Transverse colon (tissue), 4 donors: ENCODE data around the gene TTYH3. TPM values are rescaled to one million over a fixed set of nuclear protein-coding genes. Genes with fewer than 3 reads are reported as not detected.

Experiments used
- DNase-seq: peaks from one replicate; pipeline ENCODE4 v3.0.0-alpha.2; 2019
- H3K27ac ChIP-seq, 4 donors: fragments of 200-600 bp; sonication (generic); 2 replicates each; pipeline ENCODE4 v1.5.1; 2016 to 2018; ENCODE audit warnings: inconsistent platforms in 4 of 4
- H3K27me3 ChIP-seq: fragments of 200-600 bp; sonication (generic); 2 replicates; pipeline ENCODE4 v1.5.1; 2017; ENCODE audit warnings: inconsistent platforms
- H3K36me3 ChIP-seq, 4 donors: fragments of 200-600 bp; sonication (generic); 2 replicates each; pipeline ENCODE4 v1.5.1; 2017 to 2019; ENCODE audit warnings: inconsistent platforms in 4 of 4
- H3K4me1 ChIP-seq, 4 donors: fragments of 200-600 bp; sonication (generic); 2 replicates each; pipeline ENCODE4 v1.5.1; 2017 to 2020; ENCODE audit warnings: inconsistent platforms in 4 of 4
- H3K4me3 ChIP-seq, 4 donors: fragments of 200-600 bp; sonication (generic); 1 replicate in 1 of 4; 2 replicates in 3 of 4; pipeline versions ENCODE4 v1.5.1 to v1.6.1; 2017 to 2019; ENCODE audit warnings: inconsistent platforms in 4 of 4
- H3K9me3 ChIP-seq, 2 donors: fragments of 200-600 bp; sonication (generic); 2 replicates each; pipeline ENCODE4 v1.5.1; 2017 to 2019; ENCODE audit warnings: inconsistent platforms in 2 of 2
- EP300 ChIP-seq: sonication (generic); formaldehyde crosslinking; IDR thresholded peaks from one replicate; pipeline ENCODE4 v1.6.1; 2017; ENCODE audit warnings: antibody characterized with exemption, low read depth
- POLR2A ChIP-seq: fragments of 450-650 bp; IDR thresholded peaks from one replicate; pipeline ENCODE4 v1.6.1; 2016; ENCODE audit warnings: antibody characterized with exemption, mild to moderate bottlenecking, moderate library complexity
- POLR2AphosphoS5 ChIP-seq, 3 donors: sonication (generic); formaldehyde crosslinking; IDR thresholded peaks; one replicate each; pipeline ENCODE4 v1.6.1; 2016; ENCODE audit warnings: antibody characterized with exemption in 3 of 3
- WGBS, 2 donors: methylation state at CpG; one replicate each; pipeline ENCODE4 v1.1.5; 2018; ENCODE audit warnings: low coverage in 1 of 2; 5-methylcytosine and 5-hydroxymethylcytosine counted together
- in situ Hi-C, 4 donors: fragments of 200-750 bp; cut with MboI; loops; one replicate each; pipeline versions ENCODE4 v1.15.0 to v1.15.1; 2017; ENCODE audit warnings: low sequenced_read_pairs in 3 of 4, low pct_ligation_motif_present in 1 of 4, low pct_unique_long_range_greater_than_20kb in 1 of 4
- intact Hi-C: fragments of 100-400 bp; cut with DNase I; formaldehyde crosslinking; loops from one replicate; pipeline ENCODE4 v1.15.1; 2023; ENCODE audit warnings: low total_unique reads
- total RNA-seq, 4 donors: library from RNA; depleted of rRNA; stranded (reverse); fragments of >200 nt; gene quantifications; one replicate each; pipeline ENCODE4 v1.1.0, GENCODE V29; 2016
- TF ChIP-seq, protein P1 (sequence below), 5 experiments: fragments of 200-600 bp in 3 of 5; fragments of 450-650 bp in 2 of 5; sonication (generic) in 3 of 5; IDR thresholded peaks; 1 replicate in 2 of 5; 2 replicates in 3 of 5; pipeline ENCODE4 v1.5.1; 2016 to 2017; ENCODE audit warnings: antibody characterized with exemption in 5 of 5, inconsistent platforms in 3 of 5, mild to moderate bottlenecking in 2 of 5, moderate library complexity in 1 of 5

The TTYH3 gene
- total RNA-seq, 4 donors from 2014 or later: 11.2 to 43.6 (median 23.0) TPM

DNA sequence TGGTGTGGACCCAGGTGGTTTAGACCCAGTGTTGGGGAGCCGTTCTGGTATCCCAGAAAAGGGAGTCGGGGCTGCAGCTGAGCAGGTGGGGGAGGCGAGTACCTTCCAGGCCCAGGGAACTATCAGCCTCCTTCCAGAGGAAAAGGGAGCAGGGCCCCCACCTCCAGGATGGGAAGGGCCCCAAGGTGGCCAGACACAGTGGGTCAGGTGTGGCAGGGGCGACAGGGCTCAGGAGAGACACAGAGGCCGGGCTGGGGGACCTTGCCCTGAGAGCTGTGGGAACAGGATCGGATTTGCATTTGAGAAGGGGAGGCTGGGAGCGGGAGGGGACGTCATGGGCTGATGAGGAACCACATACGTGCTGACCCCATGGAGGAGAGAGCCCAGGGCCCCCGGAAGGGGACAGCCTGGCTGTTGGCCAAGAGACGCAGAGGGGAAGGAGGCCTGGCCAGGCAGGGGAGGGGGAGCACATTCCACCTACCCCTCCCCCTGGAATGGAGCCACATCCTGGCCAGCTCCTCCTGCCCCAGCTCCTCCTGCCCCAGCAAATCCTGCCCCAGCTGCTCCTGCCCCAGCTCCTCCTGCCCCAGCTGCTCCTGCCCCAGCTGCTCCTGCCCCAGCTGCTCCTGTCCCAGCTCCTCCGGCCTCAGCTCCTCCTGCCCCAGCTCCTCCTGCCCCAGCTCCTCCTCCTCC, 9.7 kb upstream of the TTYH3 start:
- in situ Hi-C loops: no loop called here
- peaks cover 25 to 44% (median 36%) of the 10 kb centered on the region in 4 donors for H3K4me1 ChIP-seq
- intact Hi-C loops: loop anchor here (5.0 kb wide), 1 partner anchor 65 kb away; the partner anchor contains the start of genes BRAT1 and IQCE
- TF ChIP-seq, protein P1, sequence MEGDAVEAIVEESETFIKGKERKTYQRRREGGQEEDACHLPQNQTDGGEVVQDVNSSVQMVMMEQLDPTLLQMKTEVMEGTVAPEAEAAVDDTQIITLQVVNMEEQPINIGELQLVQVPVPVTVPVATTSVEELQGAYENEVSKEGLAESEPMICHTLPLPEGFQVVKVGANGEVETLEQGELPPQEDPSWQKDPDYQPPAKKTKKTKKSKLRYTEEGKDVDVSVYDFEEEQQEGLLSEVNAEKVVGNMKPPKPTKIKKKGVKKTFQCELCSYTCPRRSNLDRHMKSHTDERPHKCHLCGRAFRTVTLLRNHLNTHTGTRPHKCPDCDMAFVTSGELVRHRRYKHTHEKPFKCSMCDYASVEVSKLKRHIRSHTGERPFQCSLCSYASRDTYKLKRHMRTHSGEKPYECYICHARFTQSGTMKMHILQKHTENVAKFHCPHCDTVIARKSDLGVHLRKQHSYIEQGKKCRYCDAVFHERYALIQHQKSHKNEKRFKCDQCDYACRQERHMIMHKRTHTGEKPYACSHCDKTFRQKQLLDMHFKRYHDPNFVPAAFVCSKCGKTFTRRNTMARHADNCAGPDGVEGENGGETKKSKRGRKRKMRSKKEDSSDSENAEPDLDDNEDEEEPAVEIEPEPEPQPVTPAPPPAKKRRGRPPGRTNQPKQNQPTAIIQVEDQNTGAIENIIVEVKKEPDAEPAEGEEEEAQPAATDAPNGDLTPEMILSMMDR (IDR thresholded peaks at IDR 0.05): no peak
- H3K9me3 ChIP-seq: no peaks in the 10 kb centered on the region
- no peaks in the 10 kb centered on the region for H3K36me3 ChIP-seq
- no peak overlapping the region for H3K4me3 ChIP-seq
- no peak for DNase-seq
- no peaks in the 10 kb centered on the region for H3K27me3 ChIP-seq
- H3K27ac ChIP-seq: no peak overlapping the region
- 57 to 71% methylated on average over 8 to 12 of the region's 12 CpGs for WGBS, 2 donors

DNA sequence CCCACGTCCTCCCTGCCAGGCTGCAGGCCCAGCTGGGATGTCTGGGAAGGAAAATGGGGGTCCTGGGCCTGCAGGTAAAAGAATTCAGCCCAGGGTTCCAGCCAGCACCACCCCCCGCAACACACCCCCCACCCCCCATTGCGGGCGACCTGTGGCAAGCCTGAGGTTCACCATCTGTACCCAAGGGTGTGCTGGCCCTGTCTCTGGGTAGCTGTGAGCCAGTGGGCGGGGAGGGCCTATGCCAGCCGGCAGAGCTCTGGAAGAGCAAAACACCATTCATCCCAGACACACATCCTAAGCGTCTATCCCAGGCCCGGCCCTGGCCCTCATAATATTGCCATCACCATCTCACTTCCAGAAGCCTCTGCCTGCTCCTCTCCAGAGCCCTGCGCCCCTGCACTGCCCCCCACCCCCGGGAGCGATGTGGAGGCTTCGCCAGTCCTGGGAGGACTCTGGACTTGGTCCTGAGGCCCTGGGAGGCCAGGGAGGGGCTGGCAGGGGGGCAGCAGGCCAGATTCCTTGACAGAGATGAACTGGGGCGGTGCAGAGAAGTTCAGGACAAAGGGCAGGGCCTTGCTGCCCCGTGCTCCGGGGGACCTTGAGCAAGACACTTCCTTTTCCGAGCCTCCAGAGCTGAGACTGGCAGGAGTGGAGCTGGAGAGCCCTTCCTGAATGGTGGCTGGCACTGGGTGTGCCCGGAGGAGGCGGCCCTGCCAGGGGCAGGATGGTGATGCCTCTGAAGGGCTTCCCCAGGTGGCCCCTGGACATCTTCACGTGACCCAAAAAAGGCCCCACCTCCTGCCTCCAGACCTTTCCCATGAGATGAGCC, 8.7 kb upstream of the TTYH3 start:
- peak; percentile 61 for DNase-seq
- H3K9me3 ChIP-seq: no peaks in the 10 kb centered on the region
- TF ChIP-seq EP300 (no peak), POLR2A (no peak), POLR2AphosphoS5 (IDR thresholded peaks at IDR 0.05) (no peak)
- TF ChIP-seq, protein P1 (IDR thresholded peaks at IDR 0.05): no peak
- H3K27me3 ChIP-seq: no peaks in the 10 kb centered on the region
- H3K4me3 ChIP-seq: no peak overlapping the region
- H3K27ac ChIP-seq: peak overlapping the region in 1 of 4 donors; percentile 37
- intact Hi-C loops (loop anchor here (5.0 kb wide), 1 partner anchor 66 kb away; the partner anchor contains the start of genes BRAT1 and IQCE), in situ Hi-C loops (no loop called here)
- 52% methylated on average over 15 of the region's 19 CpGs; no CpG with 5 or more reads in 1 of the 2 donors for WGBS, 2 donors
- no peaks in the 10 kb centered on the region for H3K36me3 ChIP-seq
- H3K4me1 ChIP-seq: peaks cover 21 to 43% (median 32%) of the 10 kb centered on the region in 4 donors

DNA sequence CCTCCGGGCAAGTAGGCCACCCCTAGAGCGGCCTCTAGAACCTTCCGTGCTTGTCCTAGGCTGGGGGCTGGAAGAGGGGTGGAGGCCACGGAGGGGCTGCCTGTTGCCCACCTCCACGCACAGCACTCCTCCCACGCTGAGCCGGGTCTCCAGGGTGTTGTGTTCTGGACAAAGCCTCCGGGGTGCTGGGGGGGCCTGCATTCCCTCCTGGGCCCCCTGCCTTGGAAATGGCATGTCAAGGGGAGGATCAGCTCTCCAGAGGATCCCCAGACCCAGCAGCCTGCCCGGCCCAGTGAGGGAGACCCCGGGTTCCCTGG, 8.1 kb upstream of the TTYH3 start:
- intact Hi-C loops: loop anchor here (5.0 kb wide), 1 partner anchor 66 kb away; the partner anchor contains the start of genes BRAT1 and IQCE
- WGBS, 2 donors: 80% methylated on average over 10 of the region's 10 CpGs; no CpG with 5 or more reads in 1 of the 2 donors
- H3K4me1 ChIP-seq: peaks cover 21 to 46% (median 32%) of the 10 kb centered on the region in 4 donors
- TF ChIP-seq, protein P1 (IDR thresholded peaks at IDR 0.05): no peak
- TF ChIP-seq POLR2A: no peak
- no peak for TF ChIP-seq EP300
- no peak for TF ChIP-seq POLR2AphosphoS5 (IDR thresholded peaks at IDR 0.05)
- DNase-seq: no peak
- H3K9me3 ChIP-seq: no peaks in the 10 kb centered on the region
- no peak overlapping the region for H3K27ac ChIP-seq
- no peaks in the 10 kb centered on the region for H3K27me3 ChIP-seq
- H3K36me3 ChIP-seq: no peaks in the 10 kb centered on the region
- H3K4me3 ChIP-seq: no peak overlapping the region
- in situ Hi-C loops: no loop called here

DNA sequence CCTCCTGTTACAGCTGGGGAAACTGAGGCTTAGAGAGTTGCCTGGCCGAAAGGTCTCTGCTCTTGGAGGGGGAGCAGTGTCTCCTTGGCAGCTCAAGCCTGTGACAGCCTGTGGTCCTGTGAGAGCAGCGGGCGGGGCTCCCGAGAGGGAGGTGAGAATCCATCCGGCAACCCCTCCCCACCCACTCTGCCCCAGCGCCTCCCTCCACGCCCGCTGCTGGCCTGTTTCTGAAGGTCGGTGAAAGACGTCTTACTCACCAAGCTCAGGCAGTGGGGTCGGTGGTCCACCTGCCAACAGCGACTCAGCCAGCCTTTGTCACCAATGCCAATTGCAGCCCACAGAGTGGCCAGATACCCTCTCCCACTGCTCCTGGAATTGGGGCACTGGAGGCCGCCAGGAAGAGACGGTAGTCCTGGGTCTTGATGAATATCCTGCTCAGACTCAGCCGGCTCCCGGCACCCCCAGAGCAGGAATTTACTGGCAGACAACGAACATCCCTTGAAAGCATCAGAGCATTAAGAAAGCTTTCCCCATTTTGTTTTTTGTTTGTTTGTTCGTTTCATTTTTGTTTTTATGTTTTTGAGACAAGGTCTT, 7.4 kb upstream of the TTYH3 start:
- DNase-seq: no peak
- Histone ChIP-seq H3K4me3 (no peak overlapping the region), H3K27ac (no peak overlapping the region), H3K9me3 (no peaks in the 10 kb centered on the region), H3K4me1 (peaks cover 21 to 47% (median 32%) of the 10 kb centered on the region in 4 donors), H3K27me3 (no peaks in the 10 kb centered on the region), H3K36me3 (no peaks in the 10 kb centered on the region)
- in situ Hi-C loops (no loop called here), intact Hi-C loops (loop anchor here (5.0 kb wide), 1 partner anchor 67 kb away; the partner anchor contains the start of genes BRAT1 and IQCE)
- 54 to 71% methylated on average over 4 to 17 of the region's 18 CpGs for WGBS, 2 donors
- no peak for TF ChIP-seq POLR2AphosphoS5 (IDR thresholded peaks at IDR 0.05)
- TF ChIP-seq, protein P1 (IDR thresholded peaks at IDR 0.05): no peak
- TF ChIP-seq POLR2A: no peak
- TF ChIP-seq EP300: no peak
